ENCODE results near the gene C1QTNF8.

C1QTNF8 gene

GRCh38 chr16:1045993-1046911 lies 49.8 kb downstream of the C1QTNF8 start:
- no peak for TF ChIP-seq CREB5 (CRISPR knock-in tag; IDR thresholded peaks at IDR 0.05; ENCODE audit: low read depth)
- no peak for TF ChIP-seq PPARA (CRISPR knock-in tag; IDR thresholded peaks at IDR 0.05; ENCODE audit: borderline replicate concordance)
- TF ChIP-seq BACH2 (CRISPR knock-in tag; IDR thresholded peaks at IDR 0.05; ENCODE audit: borderline replicate concordance), result no peak
- no peak for TF ChIP-seq SNAI2 (CRISPR knock-in tag; IDR thresholded peaks at IDR 0.05)
- no peak for TF ChIP-seq ZNF8 (CRISPR knock-in tag; IDR thresholded peaks at IDR 0.05)
- no peak for TF ChIP-seq TOX (CRISPR knock-in tag; IDR thresholded peaks at IDR 0.05; ENCODE audit: borderline replicate concordance)
- TF ChIP-seq ARNTL (CRISPR knock-in tag; IDR thresholded peaks at IDR 0.05; ENCODE audit: borderline replicate concordance, low read depth), result no peak
- no peak for TF ChIP-seq TSHZ2 (CRISPR knock-in tag; IDR thresholded peaks at IDR 0.05)
- TF ChIP-seq CSDC2 (CRISPR knock-in tag; IDR thresholded peaks at IDR 0.05), result no peak
- TF ChIP-seq ISL1 (CRISPR knock-in tag; IDR thresholded peaks at IDR 0.05), result no peak
- ATAC-seq, result no peak

GRCh38 chr16:1045310-1045992 lies 50.6 kb downstream of the C1QTNF8 start:
- TF ChIP-seq POU6F1 (CRISPR knock-in tag; IDR thresholded peaks at IDR 0.05; ENCODE audit: borderline replicate concordance, low read depth) (no peak), PPARA (CRISPR knock-in tag; IDR thresholded peaks at IDR 0.05; ENCODE audit: borderline replicate concordance) (no peak), ESRRG (CRISPR knock-in tag; IDR thresholded peaks at IDR 0.05) (no peak), BACH2 (CRISPR knock-in tag; IDR thresholded peaks at IDR 0.05; ENCODE audit: borderline replicate concordance) (no peak), ZFP3 (CRISPR knock-in tag; IDR thresholded peaks at IDR 0.05) (no peak), TSHZ2 (CRISPR knock-in tag; IDR thresholded peaks at IDR 0.05) (no peak), CREB5 (CRISPR knock-in tag; IDR thresholded peaks at IDR 0.05; ENCODE audit: low read depth) (no peak), RARB (CRISPR knock-in tag; IDR thresholded peaks at IDR 0.05) (no peak), ISL1 (CRISPR knock-in tag; IDR thresholded peaks at IDR 0.05) (no peak), TOX (CRISPR knock-in tag; IDR thresholded peaks at IDR 0.05; ENCODE audit: borderline replicate concordance) (no peak), ZNF8 (CRISPR knock-in tag; IDR thresholded peaks at IDR 0.05) (no peak), OSR1 (CRISPR knock-in tag; IDR thresholded peaks at IDR 0.05) (no peak)
- ATAC-seq, result peak; percentile 18; the same call in 2 of the 3 replicates

Data from SK-N-SH treated with all-trans-retinoic acid at 6 μM for 48 hours (cell line).